KMS-11 (cell line): Measurements from ENCODE around the gene ZBTB7B.

Experiments used
- H2AFZ ChIP-seq: fragments of 200-600 bp; sonication (generic); 2 replicates; pipeline ENCODE4 v1.6.1; 2016; ENCODE audit warnings: antibody characterized with exemption, mixed run types, low read depth
- H3K27ac ChIP-seq: fragments of 200-600 bp; sonication (generic); 2 replicates; pipeline ENCODE4 v1.6.1; 2016; ENCODE audit warnings: mild to moderate bottlenecking, mixed run types
- H3K27me3 ChIP-seq: fragments of 200-600 bp; sonication (generic); 2 replicates; pipeline ENCODE4 v1.6.1; 2017; ENCODE audit warnings: mild to moderate bottlenecking, low read depth, mixed run types, moderate library complexity; ENCODE audit not compliant: insufficient read depth
- H3K36me3 ChIP-seq: fragments of 200-600 bp; sonication (generic); 2 replicates; pipeline ENCODE4 v1.6.1; 2017; ENCODE audit warnings: mild to moderate bottlenecking, mixed run types; ENCODE audit not compliant: insufficient read depth
- H3K4me1 ChIP-seq: fragments of 200-600 bp; sonication (generic); 2 replicates; pipeline ENCODE4 v1.6.1; 2016; ENCODE audit warnings: mild to moderate bottlenecking, low read depth, mixed run types; ENCODE audit not compliant: poor library complexity, severe bottlenecking
- H3K4me2 ChIP-seq: fragments of 200-600 bp; sonication (generic); 2 replicates; pipeline ENCODE4 v1.7.0; 2016; ENCODE audit warnings: mild to moderate bottlenecking, mixed run types
- H3K4me3 ChIP-seq: fragments of 200-600 bp; sonication (generic); IDR thresholded peaks from 2 replicates; pipeline ENCODE4 v1.6.1; 2017; ENCODE audit warnings: low read depth, low read length, mixed read lengths; ENCODE audit not compliant: insufficient read depth
- H3K79me2 ChIP-seq: fragments of 200-600 bp; sonication (generic); 2 replicates; pipeline ENCODE4 v1.6.1; 2016; ENCODE audit warnings: low read depth, mixed run types; ENCODE audit not compliant: insufficient read depth
- H3K9ac ChIP-seq: fragments of 200-600 bp; sonication (generic); 2 replicates; pipeline ENCODE4 v1.6.1; 2016; ENCODE audit warnings: mild to moderate bottlenecking, mixed run types
- H4K20me1 ChIP-seq: fragments of 200-600 bp; sonication (generic); 2 replicates; pipeline ENCODE4 v1.6.1; 2016; ENCODE audit warnings: mild to moderate bottlenecking, mixed run types; ENCODE audit not compliant: insufficient read depth
- TF ChIP-seq, protein P1 (sequence below): fragments of 200-600 bp; sonication (generic); conservative IDR thresholded peaks from 2 replicates; pipeline ENCODE4 v1.6.1; 2017; ENCODE audit warnings: low read depth, mild to moderate bottlenecking, antibody characterized with exemption, low read length, moderate library complexity, mixed read lengths

ZBTB7B gene

GRCh38 chr1:155060736-155061135, 58.1 kb downstream of the ZBTB7B start:
- no peak overlapping the region for H3K9ac ChIP-seq
- H3K27ac ChIP-seq, result no peak overlapping the region
- H3K4me3 ChIP-seq, result no peak overlapping the region
- no peaks in the 10 kb centered on the region for H3K79me2 ChIP-seq
- no peaks in the 10 kb centered on the region; the same call in 1 of the 2 replicates for H3K36me3 ChIP-seq
- H3K4me2 ChIP-seq, result no peak overlapping the region
- no peak overlapping the region for H2AFZ ChIP-seq
- H3K4me1 ChIP-seq, result peaks cover 54% of the 10 kb centered on the region
- H3K27me3 ChIP-seq, result no peaks in the 10 kb centered on the region
- no peaks in the 10 kb centered on the region for H4K20me1 ChIP-seq
- TF ChIP-seq, protein P1, sequence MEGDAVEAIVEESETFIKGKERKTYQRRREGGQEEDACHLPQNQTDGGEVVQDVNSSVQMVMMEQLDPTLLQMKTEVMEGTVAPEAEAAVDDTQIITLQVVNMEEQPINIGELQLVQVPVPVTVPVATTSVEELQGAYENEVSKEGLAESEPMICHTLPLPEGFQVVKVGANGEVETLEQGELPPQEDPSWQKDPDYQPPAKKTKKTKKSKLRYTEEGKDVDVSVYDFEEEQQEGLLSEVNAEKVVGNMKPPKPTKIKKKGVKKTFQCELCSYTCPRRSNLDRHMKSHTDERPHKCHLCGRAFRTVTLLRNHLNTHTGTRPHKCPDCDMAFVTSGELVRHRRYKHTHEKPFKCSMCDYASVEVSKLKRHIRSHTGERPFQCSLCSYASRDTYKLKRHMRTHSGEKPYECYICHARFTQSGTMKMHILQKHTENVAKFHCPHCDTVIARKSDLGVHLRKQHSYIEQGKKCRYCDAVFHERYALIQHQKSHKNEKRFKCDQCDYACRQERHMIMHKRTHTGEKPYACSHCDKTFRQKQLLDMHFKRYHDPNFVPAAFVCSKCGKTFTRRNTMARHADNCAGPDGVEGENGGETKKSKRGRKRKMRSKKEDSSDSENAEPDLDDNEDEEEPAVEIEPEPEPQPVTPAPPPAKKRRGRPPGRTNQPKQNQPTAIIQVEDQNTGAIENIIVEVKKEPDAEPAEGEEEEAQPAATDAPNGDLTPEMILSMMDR, result no peak

DNA sequence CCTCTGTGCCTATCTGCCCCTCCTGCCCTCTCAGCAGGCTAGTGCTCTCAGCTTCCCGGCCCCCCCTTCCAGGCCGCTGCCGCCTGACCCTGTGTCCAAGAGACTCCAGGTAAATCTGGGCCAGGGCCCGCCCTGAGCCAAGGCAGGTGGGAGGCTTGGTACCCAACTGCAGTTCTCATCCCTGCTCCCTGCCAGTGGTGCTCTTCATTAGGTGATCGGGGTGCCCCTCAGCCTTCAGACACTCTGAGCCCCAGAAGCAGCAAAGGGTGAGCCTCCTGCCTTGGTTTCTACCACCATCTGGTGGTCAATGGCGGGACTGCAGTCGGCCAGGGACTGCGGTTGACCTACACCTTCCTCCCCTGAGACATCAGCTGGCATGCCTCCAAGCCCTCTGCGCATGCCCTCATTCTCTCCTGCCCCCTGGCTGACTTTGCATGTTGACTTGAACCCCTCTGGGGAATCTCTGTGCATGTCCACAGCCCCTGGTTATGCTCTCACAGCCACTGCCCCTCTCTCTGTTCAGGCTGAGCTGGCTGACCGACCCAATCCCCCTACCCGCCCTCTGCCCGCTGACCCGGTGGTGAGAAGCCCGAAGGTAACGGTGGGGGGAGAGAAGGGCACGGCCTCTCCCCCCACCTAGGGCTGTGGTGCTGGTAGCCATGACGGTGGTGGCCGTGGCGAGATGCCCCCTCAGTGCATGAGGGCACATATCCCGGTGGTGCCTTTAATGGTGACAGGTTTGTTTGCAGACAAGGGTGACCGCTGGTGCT, 59.0 kb downstream of the ZBTB7B start:
- Histone ChIP-seq H4K20me1 (no peaks in the 10 kb centered on the region), H3K27me3 (no peaks in the 10 kb centered on the region), H3K27ac (peak overlapping the region; percentile 17), H3K4me1 (peaks cover 50% of the 10 kb centered on the region), H3K36me3 (no peaks in the 10 kb centered on the region; the same call in 1 of the 2 replicates), H3K4me3 (peak overlapping the region; percentile 98), H2AFZ (peak overlapping the region; percentile 84), H3K9ac (peak overlapping the region; percentile 17; the same call in 1 of the 2 replicates), H3K4me2 (peak overlapping the region; percentile 99), H3K79me2 (no peaks in the 10 kb centered on the region)
- TF ChIP-seq, protein P1, result peak; percentile 100

GRCh38 chr1:155062151-155062686, 59.6 kb downstream of the ZBTB7B start:
- peak overlapping the region; percentile 84 for H2AFZ ChIP-seq
- H4K20me1 ChIP-seq, result no peaks in the 10 kb centered on the region
- H3K4me2 ChIP-seq, result peak overlapping the region; percentile 99
- peaks cover 44% of the 10 kb centered on the region for H3K4me1 ChIP-seq
- H3K9ac ChIP-seq, result peak overlapping the region; percentile 17; the same call in 1 of the 2 replicates
- H3K36me3 ChIP-seq, result no peaks in the 10 kb centered on the region; the same call in 1 of the 2 replicates
- TF ChIP-seq, protein P1, result no peak
- H3K79me2 ChIP-seq, result no peaks in the 10 kb centered on the region
- peak overlapping the region; percentile 17; the same call in 1 of the 2 replicates for H3K27ac ChIP-seq
- H3K4me3 ChIP-seq, result peak overlapping the region; percentile 98
- H3K27me3 ChIP-seq, result no peaks in the 10 kb centered on the region

GRCh38 chr1:155062702-155063411, 60.3 kb downstream of the ZBTB7B start:
- peak overlapping the region; percentile 98 for H3K4me3 ChIP-seq
- H3K9ac ChIP-seq, result peak overlapping the region; percentile 17; the same call in 1 of the 2 replicates
- H3K4me2 ChIP-seq, result peak overlapping the region; percentile 99
- H3K36me3 ChIP-seq, result no peaks in the 10 kb centered on the region; the same call in 1 of the 2 replicates
- H4K20me1 ChIP-seq, result no peaks in the 10 kb centered on the region
- H3K79me2 ChIP-seq, result no peaks in the 10 kb centered on the region
- H2AFZ ChIP-seq, result peak overlapping the region; percentile 84
- TF ChIP-seq, protein P1, result peak; percentile 90
- H3K4me1 ChIP-seq, result peaks cover 37% of the 10 kb centered on the region
- H3K27ac ChIP-seq, result peak overlapping the region; percentile 9; the same call in 1 of the 2 replicates
- no peaks in the 10 kb centered on the region for H3K27me3 ChIP-seq
